Measurements from ENCODE around the gene POU2F3. TPM values are rescaled to one million over a fixed set of nuclear protein-coding genes. Genes with fewer than 3 reads are reported as not detected.

Gene POU2F3
- total and polyA plus RNA-seq, 2 of the 4 experiments (the other 2 are of a cell fraction) = under 0.01 to 0.09 TPM

DNA sequence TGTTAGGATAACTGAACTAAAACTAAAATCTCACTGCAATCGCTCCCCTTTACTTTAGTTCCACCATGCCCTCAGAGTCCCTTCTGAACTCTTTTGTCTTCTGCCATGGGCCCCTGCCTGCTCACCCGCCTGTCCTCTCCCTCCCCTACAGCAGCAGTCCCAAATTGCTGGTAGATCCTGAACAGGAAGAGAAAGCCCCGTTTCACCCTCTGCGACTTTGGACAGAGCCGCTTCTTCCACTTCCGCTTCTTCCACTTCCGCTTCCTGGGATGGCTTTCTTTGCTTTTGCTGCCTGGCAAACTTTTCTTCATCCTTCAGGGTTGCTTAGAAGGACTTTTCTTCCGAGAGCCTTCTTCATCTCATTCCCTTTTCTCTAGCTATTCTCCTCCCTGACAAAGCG, 49.5 kb downstream of the POU2F3 start:
- DNase-seq = no peak
- CTCF ChIA-PET = interaction anchor here (1.6 to 1.9 kb wide), 2 partner anchors 11 to 13 kb away, joined by 4 to 7 read pairs; no protein-coding TSS in a partner anchor
- in situ Hi-C loops (cut with MboI; ENCODE audit: low sequenced_read_pairs) (no loop called here), intact Hi-C loops (cut with micrococcal nuclease) (no loop called here), dilution Hi-C loops (cut with HindIII; ENCODE audit: low sequenced_read_pairs, unreplicated experiment) (no loop called here)
- POLR2A ChIA-PET (ENCODE audit: unreplicated experiment) = no interaction called here
- H2AFZ ChIP-seq (replicated peaks; ENCODE audit: low read length, poor library complexity) = no peak overlapping the region
- no peak for ATAC-seq (ENCODE audit: low read depth)
- H2AK5ac ChIP-seq (ENCODE audit: low read depth, low read length) = no peak overlapping the region
- no peaks in the 10 kb centered on the region for H4K20me1 ChIP-seq (ENCODE audit: insufficient read depth, low read length)
- no peak overlapping the region for H4K8ac ChIP-seq (ENCODE audit: low read depth in 2 of 2, low read length in 2 of 2)
- 44% methylated on average over 4 of the region's 9 CpGs; no CpG with 5 or more reads in 1 of the 2 experiments for WGBS, 2 experiments (ENCODE audit: extremely low coverage in 2 of 2, insufficient read length in 1 of 2)
- no peak overlapping the region for H3K23ac ChIP-seq (ENCODE audit: low read depth, low read length)
- H3K14ac ChIP-seq (replicated peaks; ENCODE audit: low read depth, low read length) = no peak overlapping the region
- H2AK9ac ChIP-seq (replicated peaks; ENCODE audit: low read depth, low read length, poor library complexity) = no peak overlapping the region
- H3K4ac ChIP-seq (ENCODE audit: low read depth, low read length) = no peak overlapping the region
- H3K36me3 ChIP-seq (ENCODE audit: control insufficient read depth, insufficient read depth, low read length) = no peaks in the 10 kb centered on the region
- no peak overlapping the region for H3K9ac ChIP-seq (ENCODE audit: low read depth, low read length)
- peaks cover 47% of the 10 kb centered on the region for H3K27me3 ChIP-seq (ENCODE audit: control insufficient read depth, insufficient read depth, low read length)
- no peak overlapping the region for H3K4me2 ChIP-seq (ENCODE audit: low read depth, low read length)
- TF ChIP-seq CTCF (conservative IDR thresholded peaks at IDR 0.05; ENCODE audit: low read depth, low read length) = no peak
- TF ChIP-seq RCOR1 (IDR thresholded peaks at IDR 0.05; ENCODE audit: insufficient replicate concordance, low read length) = no peak
- no peak for TF ChIP-seq CEBPB (IDR thresholded peaks at IDR 0.05; ENCODE audit: low read depth, low read length)
- no peak for TF ChIP-seq MXI1 (IDR thresholded peaks at IDR 0.05; ENCODE audit: borderline replicate concordance, low read depth, low read length)
- TF ChIP-seq CHD1 (IDR thresholded peaks at IDR 0.05; ENCODE audit: low read depth, low read length) = no peak
- no peak for TF ChIP-seq RAD21 (IDR thresholded peaks at IDR 0.05; ENCODE audit: low read length)
- TF ChIP-seq ELK1 (IDR thresholded peaks at IDR 0.05; ENCODE audit: borderline replicate concordance, low read depth, low read length) = no peak
- no peak for TF ChIP-seq SMC3 (IDR thresholded peaks at IDR 0.05; ENCODE audit: low read depth, low read length)
- TF ChIP-seq NFE2L2 (IDR thresholded peaks at IDR 0.05; ENCODE audit: low read depth, low read length) = no peak
- TF ChIP-seq RFX5 (IDR thresholded peaks at IDR 0.05; ENCODE audit: low read depth, low read length) = no peak
- TF ChIP-seq MAZ (IDR thresholded peaks at IDR 0.05; ENCODE audit: borderline replicate concordance, low read depth, low read length) = no peak
- TF ChIP-seq FOS (IDR thresholded peaks at IDR 0.05; ENCODE audit: low read depth, low read length) = no peak
- TF ChIP-seq BHLHE40 (IDR thresholded peaks at IDR 0.05; ENCODE audit: low read depth, low read length) = no peak
- TF ChIP-seq MAFK (IDR thresholded peaks at IDR 0.05; ENCODE audit: low read depth, low read length) = no peak
- no peak for TF ChIP-seq POLR2A (IDR thresholded peaks at IDR 0.05; ENCODE audit: low read depth, low read length)
- no peak for TF ChIP-seq USF2 (IDR thresholded peaks at IDR 0.05; ENCODE audit: low read depth, low read length)
- no peak overlapping the region for H2BK120ac ChIP-seq (ENCODE audit: low read depth, low read length)
- H2BK20ac ChIP-seq (ENCODE audit: low read depth, low read length) = no peak overlapping the region
- no peaks in the 10 kb centered on the region for H3K79me1 ChIP-seq (ENCODE audit: low read depth in 1 of 2, low read length in 2 of 2)
- H3K56ac ChIP-seq (ENCODE audit: extremely low read depth, insufficient read depth, low read length) = no peak overlapping the region
- no peak overlapping the region for H3K27ac ChIP-seq (ENCODE audit: insufficient read depth, low read length)
- no peak overlapping the region for H3K4me3 ChIP-seq (ENCODE audit: insufficient read depth, low read depth, low read length)
- no peaks in the 10 kb centered on the region for H3K9me1 ChIP-seq (ENCODE audit: insufficient read depth, low read length)
- no peak overlapping the region for H4K5ac ChIP-seq (ENCODE audit: low read depth, low read length)
- no peak overlapping the region for H2BK15ac ChIP-seq (ENCODE audit: low read depth, low read length)
- H3K9me3 ChIP-seq (ENCODE audit: control insufficient read depth, insufficient read depth, low read length) = no peaks in the 10 kb centered on the region
- no TSS peak for BruUV-seq (replicated peaks)
- no peak overlapping the region for H4K91ac ChIP-seq (ENCODE audit: insufficient read depth, low read depth, low read length)
- no peak overlapping the region for H2BK5ac ChIP-seq (ENCODE audit: low read depth, low read length, poor library complexity, severe bottlenecking)
- H3K4me1 ChIP-seq (ENCODE audit: control insufficient read depth, insufficient read depth, low read length) = no peaks in the 10 kb centered on the region
- no peak overlapping the region for H3K18ac ChIP-seq (ENCODE audit: low read depth, low read length)
